Activated CD4-positive, alpha-beta memory T cell treated with anti-CD3 and anti-CD28 coated beads, Interleukin-2, amount 10 ng/mL, durations not matched to agents 7 days and 5 days (primary cell): ENCODE results near the gene SLC6A16. TPM values are rescaled to one million over a fixed set of nuclear protein-coding genes. Genes with fewer than 3 reads are reported as not detected.

Experiments
- CTCF ChIA-PET: fragments of 350-600 bp; sonication (Branson Sonifier 250); formaldehyde crosslinking; loops from one replicate; lab custom pipeline; 2021; ENCODE audit warnings: antibody characterized with exemption, inconsistent platforms; lab: Charles Lee
- POLR2A ChIA-PET: fragments of 350-600 bp; sonication (Branson Sonifier 250); formaldehyde crosslinking; loops from one replicate; lab custom pipeline; 2021; ENCODE audit warnings: antibody characterized with exemption; lab: Charles Lee
- DNase-seq: peaks from one replicate; pipeline ENCODE4 v3.0.0-alpha.2; 2020
- H3K27ac Mint-ChIP-seq: one replicate; pipeline ENCODE4 v1.8.0; 2021; ENCODE audit warnings: mild to moderate bottlenecking, mixed read lengths
- H3K27me3 Mint-ChIP-seq: one replicate; pipeline ENCODE4 v1.8.0; 2021; ENCODE audit warnings: mixed read lengths
- H3K36me3 Mint-ChIP-seq: one replicate; pipeline ENCODE4 v1.8.0; 2021; ENCODE audit warnings: low read depth, mixed read lengths
- H3K4me1 Mint-ChIP-seq: one replicate; pipeline ENCODE4 v1.8.0; 2021; ENCODE audit warnings: mixed read lengths
- H3K4me3 Mint-ChIP-seq: one replicate; pipeline ENCODE4 v1.8.0; 2021; ENCODE audit warnings: mild to moderate bottlenecking, mixed read lengths
- H3K9me3 Mint-ChIP-seq: one replicate; pipeline ENCODE4 v1.8.0; 2021; ENCODE audit warnings: mixed read lengths
- total RNA-seq, 2 experiments: library from RNA; stranded (reverse); gene quantifications; one replicate each; pipeline ENCODE4 v1.2.3, GENCODE V29; 2021

SLC6A16 gene
- total RNA-seq, 2 experiments from 2014 or later = 3.0 to 3.5 TPM

DNA sequence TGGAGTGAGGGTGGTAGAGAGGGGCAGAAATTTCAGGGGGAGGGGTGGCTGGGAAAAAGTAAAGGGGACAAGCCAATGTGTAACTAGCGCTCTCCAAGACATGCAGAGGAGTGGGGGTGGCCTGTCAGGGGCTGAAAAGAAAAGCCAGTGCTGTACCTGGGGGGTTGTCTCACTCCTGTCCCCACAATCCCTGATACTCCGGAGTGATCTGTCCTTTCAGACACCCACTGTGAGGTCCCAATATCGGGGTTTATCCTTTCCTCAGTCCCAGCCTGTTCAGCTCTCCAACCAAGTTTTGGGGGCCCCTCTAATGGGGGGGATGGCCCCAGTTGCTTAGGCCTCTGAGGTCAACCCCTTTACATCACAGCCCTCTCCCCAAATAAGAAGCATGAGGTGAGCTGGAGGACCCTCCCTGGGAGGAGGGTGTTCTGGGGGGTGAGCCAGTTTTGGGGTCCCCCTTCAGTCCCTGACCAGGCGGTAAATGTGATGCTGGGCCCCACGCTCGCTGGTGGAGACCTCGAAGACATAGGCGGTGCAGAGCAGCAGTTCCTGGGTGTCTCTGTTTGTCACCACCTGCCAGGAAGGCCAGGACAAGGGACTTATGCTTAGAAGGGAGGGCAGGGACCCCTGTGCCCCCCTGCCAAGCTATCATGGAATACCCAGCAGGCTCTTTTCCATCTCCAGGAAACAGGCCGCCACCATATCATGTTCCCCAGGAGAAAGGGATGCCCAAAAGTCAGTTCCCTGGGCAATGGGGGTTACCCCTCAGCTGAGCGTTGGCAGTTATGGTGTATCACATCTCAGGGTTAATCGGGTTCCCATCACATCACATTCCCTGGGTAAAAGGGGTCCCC lies 16.1 kb upstream of the SLC6A16 start:
- ChIA-PET POLR2A (no interaction called here), CTCF (no interaction called here)
- H3K36me3 Mint-ChIP-seq = peaks cover 44% of the 10 kb centered on the region
- no peak overlapping the region for H3K4me3 Mint-ChIP-seq
- no peak overlapping the region for H3K27ac Mint-ChIP-seq
- H3K9me3 Mint-ChIP-seq = no peaks in the 10 kb centered on the region
- no peaks in the 10 kb centered on the region for H3K27me3 Mint-ChIP-seq
- no peak for DNase-seq
- H3K4me1 Mint-ChIP-seq = peaks cover 44% of the 10 kb centered on the region

GRCh38 chr19:49340069-49340864 lies 15.3 kb upstream of the SLC6A16 start:
- Mint-ChIP-seq H3K27me3 (no peaks in the 10 kb centered on the region), H3K9me3 (no peaks in the 10 kb centered on the region), H3K36me3 (peaks cover 51% of the 10 kb centered on the region), H3K4me3 (no peak overlapping the region), H3K4me1 (peaks cover 50% of the 10 kb centered on the region), H3K27ac (no peak overlapping the region)
- ChIA-PET CTCF (no interaction called here), POLR2A (no interaction called here)
- no peak for DNase-seq

- no peaks in the 10 kb centered on the region for H3K9me3 Mint-ChIP-seq
- no peak overlapping the region for H3K4me3 Mint-ChIP-seq
- no peaks in the 10 kb centered on the region for H3K27me3 Mint-ChIP-seq
- peaks cover 47% of the 10 kb centered on the region for H3K4me1 Mint-ChIP-seq
- H3K36me3 Mint-ChIP-seq = peaks cover 52% of the 10 kb centered on the region
- POLR2A ChIA-PET = no interaction called here
- CTCF ChIA-PET = interaction anchor here (0.6 kb wide), 1 partner anchor 23 kb away, joined by 3 read pairs; no protein-coding TSS in a partner anchor
- no peak overlapping the region for H3K27ac Mint-ChIP-seq
- no peak for DNase-seq
Observed at GRCh38 chr19:49339301-49340068, 14.5 kb upstream of the SLC6A16 start.

DNA sequence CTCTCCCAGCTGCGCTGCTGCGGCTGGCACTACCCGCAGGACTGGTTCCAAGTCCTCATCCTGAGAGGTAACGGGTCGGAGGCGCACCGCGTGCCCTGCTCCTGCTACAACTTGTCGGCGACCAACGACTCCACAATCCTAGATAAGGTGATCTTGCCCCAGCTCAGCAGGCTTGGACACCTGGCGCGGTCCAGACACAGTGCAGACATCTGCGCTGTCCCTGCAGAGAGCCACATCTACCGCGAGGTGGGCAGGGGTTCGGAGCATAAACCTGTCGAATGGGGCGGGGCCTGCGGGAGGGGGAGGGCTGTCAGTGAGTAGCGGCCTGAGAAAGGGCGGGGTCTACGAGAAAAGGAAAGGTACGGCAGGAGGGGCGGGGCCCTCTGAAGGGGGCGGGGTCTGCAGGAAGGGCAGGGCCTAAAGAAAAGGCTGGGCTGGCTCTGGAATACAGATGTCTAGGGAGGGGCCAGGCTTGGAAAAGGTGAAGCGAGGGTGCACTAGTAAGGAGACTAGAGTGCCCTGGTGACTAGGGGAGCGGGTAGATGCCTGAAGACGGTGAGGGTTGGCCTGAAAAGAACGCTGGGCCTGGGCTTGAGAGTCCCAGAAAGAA lies 13.8 kb upstream of the SLC6A16 start:
- Mint-ChIP-seq H3K27me3 (no peaks in the 10 kb centered on the region), H3K4me1 (peaks cover 52% of the 10 kb centered on the region), H3K9me3 (no peaks in the 10 kb centered on the region), H3K4me3 (no peak overlapping the region), H3K27ac (no peak overlapping the region), H3K36me3 (peaks cover 52% of the 10 kb centered on the region)
- no peak for DNase-seq
- CTCF ChIA-PET = interaction anchor here (0.6 kb wide), 1 partner anchor 22 kb away, joined by 3 read pairs; no protein-coding TSS in a partner anchor
- POLR2A ChIA-PET = no interaction called here

- Mint-ChIP-seq H3K4me3 (no peak overlapping the region), H3K27ac (no peak overlapping the region), H3K4me1 (peaks cover 59% of the 10 kb centered on the region), H3K36me3 (peaks cover 52% of the 10 kb centered on the region), H3K27me3 (no peaks in the 10 kb centered on the region), H3K9me3 (no peaks in the 10 kb centered on the region)
- CTCF ChIA-PET = no interaction called here
- no peak for DNase-seq
- POLR2A ChIA-PET = no interaction called here
Observed at GRCh38 chr19:49338023-49338677, 13.2 kb upstream of the SLC6A16 start.

- DNase-seq = no peak
- peak overlapping the region; percentile 34 for H3K27ac Mint-ChIP-seq
- H3K36me3 Mint-ChIP-seq = peaks cover 46% of the 10 kb centered on the region
- peaks cover 65% of the 10 kb centered on the region for H3K4me1 Mint-ChIP-seq
- H3K27me3 Mint-ChIP-seq = no peaks in the 10 kb centered on the region
- no peaks in the 10 kb centered on the region for H3K9me3 Mint-ChIP-seq
- H3K4me3 Mint-ChIP-seq = peak overlapping the region; percentile 98
- CTCF ChIA-PET = no interaction called here
- POLR2A ChIA-PET = no interaction called here
Observed at GRCh38 chr19:49337267-49338022, 12.5 kb upstream of the SLC6A16 start.

DNA sequence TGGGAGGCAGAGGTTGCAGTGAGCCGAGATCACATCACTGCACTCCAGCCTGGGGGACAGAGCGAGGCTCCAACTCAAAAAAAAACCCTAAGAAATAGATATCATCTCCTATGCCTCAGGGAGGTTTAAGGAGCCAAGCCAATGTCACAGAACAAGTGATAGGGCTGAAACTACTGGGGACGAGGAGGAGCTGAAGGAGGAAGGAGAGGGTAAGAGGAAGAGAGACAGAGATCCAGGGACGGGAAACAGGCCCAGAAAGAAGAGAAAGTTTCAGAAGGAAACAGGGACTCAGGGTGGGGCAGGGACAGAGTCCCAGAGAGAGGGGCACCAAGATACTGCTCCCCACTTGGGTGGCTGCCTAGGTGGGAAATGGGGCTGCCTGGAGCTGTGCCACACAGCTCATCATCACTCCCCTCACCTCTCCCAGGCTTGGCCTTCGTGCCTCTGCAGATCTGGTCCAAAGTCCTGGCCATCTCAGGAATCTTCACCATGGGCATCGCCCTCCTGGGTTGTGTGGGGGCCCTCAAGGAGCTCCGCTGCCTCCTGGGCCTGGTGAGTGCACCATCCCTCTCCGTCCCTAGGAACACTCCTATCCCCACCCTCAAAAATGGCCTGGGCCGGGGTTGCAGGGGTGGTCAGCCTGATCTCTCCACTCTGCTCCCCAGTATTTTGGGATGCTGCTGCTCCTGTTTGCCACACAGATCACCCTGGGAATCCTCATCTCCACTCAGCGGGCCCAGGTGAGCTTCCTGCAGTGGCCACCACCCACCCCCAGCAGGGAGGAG lies 11.7 kb upstream of the SLC6A16 start:
- POLR2A ChIA-PET = no interaction called here
- H3K4me1 Mint-ChIP-seq = peaks cover 72% of the 10 kb centered on the region
- no peaks in the 10 kb centered on the region for H3K9me3 Mint-ChIP-seq
- peak overlapping the region; percentile 99 for H3K27ac Mint-ChIP-seq
- DNase-seq = no peak
- H3K36me3 Mint-ChIP-seq = peaks cover 51% of the 10 kb centered on the region
- CTCF ChIA-PET = no interaction called here
- H3K4me3 Mint-ChIP-seq = peak overlapping the region; percentile 98
- H3K27me3 Mint-ChIP-seq = no peaks in the 10 kb centered on the region

DNA sequence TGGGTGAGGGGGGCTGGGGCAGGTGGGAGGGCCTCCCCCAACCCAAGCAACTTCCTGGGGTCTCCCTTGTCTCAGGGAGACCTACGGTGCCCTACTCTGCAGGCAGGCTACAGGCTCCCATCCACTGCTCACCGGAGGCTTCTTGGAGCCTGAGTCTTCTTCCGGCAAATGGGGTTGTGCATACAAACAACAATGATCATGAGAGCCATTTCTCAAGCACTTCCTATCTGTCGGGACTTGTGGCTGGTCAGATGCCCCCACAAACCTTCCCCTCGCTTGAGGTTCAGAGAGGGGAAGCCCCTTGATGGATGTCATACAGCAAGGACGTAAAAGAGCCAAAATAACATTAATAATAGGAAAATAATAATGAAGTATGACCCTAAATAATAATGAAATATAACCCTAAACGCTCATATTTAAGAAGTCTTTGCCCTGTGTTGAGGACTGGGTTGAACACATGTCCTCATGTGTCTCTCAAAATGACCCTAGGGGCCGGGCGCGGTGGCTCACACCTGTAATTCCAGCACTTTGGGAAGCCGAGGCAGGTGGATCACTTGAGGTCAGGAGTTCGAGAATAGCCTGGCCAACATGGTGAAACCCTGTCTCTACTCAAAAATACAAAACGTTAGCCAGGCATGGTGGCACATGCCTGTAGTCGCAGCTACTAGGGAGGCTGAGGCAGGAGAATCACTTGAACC lies 10.9 kb upstream of the SLC6A16 start:
- no peak for DNase-seq
- Mint-ChIP-seq H3K36me3 (peaks cover 52% of the 10 kb centered on the region), H3K4me1 (peaks cover 79% of the 10 kb centered on the region), H3K9me3 (no peaks in the 10 kb centered on the region), H3K27ac (peak overlapping the region; percentile 99), H3K27me3 (no peaks in the 10 kb centered on the region), H3K4me3 (peak overlapping the region; percentile 98)
- ChIA-PET POLR2A (interaction anchor here (0.6 to 2.8 kb wide), 11 partner anchors 9 to 304 kb away, joined by 3 to 15 read pairs (median 3); partner anchors contain the start of genes PIH1D1 and RRAS), CTCF (interaction anchor here (2.2 kb wide), 1 partner anchor 35 kb away, joined by 8 read pairs; no protein-coding TSS in a partner anchor)

DNA sequence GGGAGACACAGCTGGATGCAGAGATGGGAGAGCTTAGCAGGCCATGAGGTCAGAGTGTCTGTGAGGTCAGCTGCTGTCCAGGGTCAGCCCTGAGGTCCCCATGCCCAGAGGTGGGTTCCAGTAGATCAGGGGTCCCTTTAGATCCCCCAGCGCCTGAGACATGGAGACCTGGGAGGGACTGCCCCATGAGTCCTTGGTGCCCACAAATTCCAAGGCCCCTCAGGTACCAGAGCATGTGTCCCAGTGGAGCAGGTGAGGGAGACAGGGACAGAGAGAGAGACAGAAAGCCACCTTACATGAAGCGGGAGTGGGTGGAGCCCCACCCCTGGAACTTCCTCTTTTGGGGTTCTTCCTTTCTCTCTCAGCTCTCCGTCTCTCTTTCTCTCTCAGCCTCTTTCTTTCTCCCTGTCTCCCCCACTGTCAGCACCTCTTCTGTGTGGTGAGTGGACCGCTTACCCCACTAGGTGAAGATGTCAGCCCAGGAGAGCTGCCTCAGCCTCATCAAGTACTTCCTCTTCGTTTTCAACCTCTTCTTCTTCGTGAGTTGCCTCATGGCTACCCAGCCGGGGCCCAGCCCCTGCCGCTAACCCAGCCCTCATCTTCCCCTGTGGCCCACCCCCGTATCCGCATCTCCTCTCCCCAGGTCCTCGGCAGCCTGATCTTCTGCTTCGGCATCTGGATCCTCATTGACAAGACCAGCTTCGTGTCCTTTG lies 10.2 kb upstream of the SLC6A16 start, which contains the start of gene CD37:
Gene CD37 (plus strand): TSS at position 336 of the 713 bp plus-strand sequence. CDS start 135 bp downstream, at position 471.
- CTCF ChIA-PET = interaction anchor here (0.6 to 2.2 kb wide), 3 partner anchors 9 to 136 kb away, joined by 3 to 8 read pairs (median 4); no protein-coding TSS in a partner anchor
- Mint-ChIP-seq H3K9me3 (no peaks in the 10 kb centered on the region), H3K4me3 (peak within 1 kb of the TSS; percentile 98), H3K36me3 (peaks cover 49% of the 10 kb centered on the region), H3K4me1 (peaks cover 79% of the 10 kb centered on the region), H3K27ac (peak within 1 kb of the TSS; percentile 99), H3K27me3 (no peaks in the 10 kb centered on the region)
- POLR2A ChIA-PET = interaction anchor here (0.6 to 2.8 kb wide), 11 partner anchors 9 to 305 kb away, joined by 3 to 15 read pairs (median 3); partner anchors contain the start of genes PIH1D1 and RRAS
- peak; percentile 64 for DNase-seq
